AG10803 (cell line): ENCODE data around the gene LAMA3.
A peak's percentile ranks its signal among the peaks of the same experiment; 100 is the strongest.

ENCODE experiments used
- DNase-seq: peaks from one replicate; pipeline ENCODE4 v3.0.0; 2010; ENCODE audit warnings: low read depth
- H3K4me3 ChIP-seq: 2 replicates; pipeline ENCODE4 v1.5.1; 2011; ENCODE audit warnings: mild to moderate bottlenecking, low read length, control low read depth
- TF ChIP-seq, protein P1 (sequence below): conservative IDR thresholded peaks from 2 replicates; pipeline ENCODE4 v1.5.1; 2011; ENCODE audit warnings: mild to moderate bottlenecking, low read length, control low read depth, inconsistent platforms

The LAMA3 gene

DNA sequence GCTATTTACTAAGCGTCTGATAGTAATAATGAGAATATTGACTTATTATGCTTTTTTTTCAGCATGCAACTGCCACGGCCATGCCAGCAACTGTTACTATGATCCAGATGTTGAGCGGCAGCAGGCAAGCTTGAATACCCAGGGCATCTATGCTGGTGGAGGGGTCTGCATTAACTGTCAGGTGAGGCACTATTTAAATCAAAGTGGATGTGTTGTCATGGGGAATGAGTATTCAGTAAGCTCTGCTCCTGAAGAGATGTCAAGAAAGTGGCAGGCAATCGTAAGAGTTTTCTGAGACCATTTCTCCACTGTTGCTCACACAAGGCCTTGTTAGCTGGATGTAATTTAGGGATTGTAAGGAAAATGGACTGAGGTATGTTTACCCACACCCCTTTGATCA is 74.1 kb downstream of the LAMA3 start:
- TF ChIP-seq, protein P1, sequence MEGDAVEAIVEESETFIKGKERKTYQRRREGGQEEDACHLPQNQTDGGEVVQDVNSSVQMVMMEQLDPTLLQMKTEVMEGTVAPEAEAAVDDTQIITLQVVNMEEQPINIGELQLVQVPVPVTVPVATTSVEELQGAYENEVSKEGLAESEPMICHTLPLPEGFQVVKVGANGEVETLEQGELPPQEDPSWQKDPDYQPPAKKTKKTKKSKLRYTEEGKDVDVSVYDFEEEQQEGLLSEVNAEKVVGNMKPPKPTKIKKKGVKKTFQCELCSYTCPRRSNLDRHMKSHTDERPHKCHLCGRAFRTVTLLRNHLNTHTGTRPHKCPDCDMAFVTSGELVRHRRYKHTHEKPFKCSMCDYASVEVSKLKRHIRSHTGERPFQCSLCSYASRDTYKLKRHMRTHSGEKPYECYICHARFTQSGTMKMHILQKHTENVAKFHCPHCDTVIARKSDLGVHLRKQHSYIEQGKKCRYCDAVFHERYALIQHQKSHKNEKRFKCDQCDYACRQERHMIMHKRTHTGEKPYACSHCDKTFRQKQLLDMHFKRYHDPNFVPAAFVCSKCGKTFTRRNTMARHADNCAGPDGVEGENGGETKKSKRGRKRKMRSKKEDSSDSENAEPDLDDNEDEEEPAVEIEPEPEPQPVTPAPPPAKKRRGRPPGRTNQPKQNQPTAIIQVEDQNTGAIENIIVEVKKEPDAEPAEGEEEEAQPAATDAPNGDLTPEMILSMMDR, result no peak
- no peak overlapping the region for H3K4me3 ChIP-seq
- DNase-seq, result no peak

DNA sequence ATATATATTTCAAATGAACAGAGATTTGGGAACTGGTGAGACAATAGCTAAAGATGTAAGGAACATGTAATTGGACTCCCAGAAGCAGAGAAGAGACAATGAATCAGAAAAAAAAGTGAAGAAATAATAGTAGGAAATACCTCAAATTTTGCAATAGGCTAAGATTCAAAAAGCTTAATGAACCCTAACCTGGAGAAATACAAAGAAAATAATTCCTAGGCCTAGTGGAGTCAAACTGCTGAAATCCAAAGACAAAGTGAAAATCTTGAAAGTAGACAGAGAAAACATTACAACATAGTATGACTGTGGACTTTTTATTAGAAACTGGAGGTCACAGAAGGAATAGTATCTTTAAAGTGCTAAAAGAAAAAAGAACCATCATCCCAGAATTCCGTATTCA is 76.7 kb downstream of the LAMA3 start:
- no peak overlapping the region for H3K4me3 ChIP-seq
- TF ChIP-seq, protein P1, result no peak
- DNase-seq, result no peak

DNA sequence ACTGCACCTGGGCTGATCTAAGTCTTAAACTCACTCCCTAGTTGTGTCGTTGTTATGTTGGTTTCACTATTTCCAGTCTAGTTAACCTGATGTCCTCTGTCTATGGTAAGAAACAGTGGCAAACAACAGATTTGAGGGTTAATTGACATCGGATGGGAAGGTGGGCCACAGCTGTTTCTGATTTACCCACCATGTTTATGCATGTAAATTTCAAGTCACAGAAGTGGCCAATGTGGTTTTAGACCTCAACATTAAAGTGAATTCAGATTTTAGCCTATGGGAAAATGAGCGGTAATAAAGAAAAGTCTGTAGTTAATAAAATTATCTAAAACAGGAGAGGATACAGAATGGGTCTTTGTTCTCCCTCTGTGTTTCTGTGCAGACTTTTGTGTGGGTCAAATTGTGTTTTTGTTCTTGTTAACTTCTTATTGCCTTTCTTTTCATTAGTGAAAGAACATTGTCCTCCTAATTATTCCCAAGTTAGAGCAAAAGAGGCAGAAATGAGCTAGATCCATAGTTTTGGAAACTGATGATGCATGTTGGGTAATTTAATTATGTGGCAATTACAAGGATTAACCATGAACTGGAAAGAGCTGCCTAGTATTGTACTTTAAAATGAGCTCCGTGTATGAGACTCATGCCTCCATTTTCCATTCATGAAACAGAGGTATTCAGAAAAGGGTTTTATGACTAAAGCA is 83.2 kb downstream of the LAMA3 start:
- DNase-seq, result no peak
- TF ChIP-seq, protein P1, result no peak
- H3K4me3 ChIP-seq, result no peak overlapping the region

DNA sequence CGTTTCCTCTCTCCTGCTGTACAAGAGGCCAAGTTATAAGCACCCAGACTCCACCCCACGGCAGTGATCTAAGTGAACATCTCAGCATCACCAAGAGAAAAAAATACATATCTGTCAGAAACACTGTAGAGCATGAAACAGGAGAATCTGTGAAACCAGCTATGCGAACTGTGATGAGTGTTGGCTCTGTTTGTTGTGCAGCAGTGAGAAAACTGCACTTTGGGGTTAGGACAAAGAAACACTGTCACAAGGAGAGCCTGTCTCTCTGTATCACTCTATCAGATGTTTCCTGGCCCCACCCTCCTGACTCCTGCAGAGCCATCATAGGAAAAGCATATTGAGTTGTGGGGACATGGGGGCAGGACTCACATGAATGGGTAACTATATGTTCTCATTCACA is 87.1 kb downstream of the LAMA3 start:
- TF ChIP-seq, protein P1, result no peak
- DNase-seq, result no peak
- no peak overlapping the region for H3K4me3 ChIP-seq

DNA sequence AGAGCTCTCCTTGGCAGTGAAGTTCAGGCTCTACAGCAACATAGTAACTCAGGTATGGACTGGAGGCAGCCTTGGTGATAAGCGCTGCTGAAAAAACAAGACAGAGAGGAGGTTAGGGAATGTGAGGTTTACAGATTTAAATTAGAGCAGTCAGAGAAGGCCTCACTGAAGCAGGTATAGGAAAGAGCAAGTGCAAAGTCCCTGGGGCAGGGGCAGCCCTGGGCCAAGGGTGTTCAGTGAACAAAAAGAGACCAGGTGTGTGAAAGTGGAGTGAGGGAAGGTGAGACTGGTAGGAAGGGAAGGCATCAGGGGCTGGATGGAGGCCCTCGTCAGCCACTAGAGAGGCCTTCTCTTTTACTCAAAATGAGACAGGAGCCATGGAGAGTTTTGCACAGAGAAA is 89.6 kb downstream of the LAMA3 start:
- DNase-seq, result no peak
- no peak overlapping the region for H3K4me3 ChIP-seq
- TF ChIP-seq, protein P1, result no peak

DNA sequence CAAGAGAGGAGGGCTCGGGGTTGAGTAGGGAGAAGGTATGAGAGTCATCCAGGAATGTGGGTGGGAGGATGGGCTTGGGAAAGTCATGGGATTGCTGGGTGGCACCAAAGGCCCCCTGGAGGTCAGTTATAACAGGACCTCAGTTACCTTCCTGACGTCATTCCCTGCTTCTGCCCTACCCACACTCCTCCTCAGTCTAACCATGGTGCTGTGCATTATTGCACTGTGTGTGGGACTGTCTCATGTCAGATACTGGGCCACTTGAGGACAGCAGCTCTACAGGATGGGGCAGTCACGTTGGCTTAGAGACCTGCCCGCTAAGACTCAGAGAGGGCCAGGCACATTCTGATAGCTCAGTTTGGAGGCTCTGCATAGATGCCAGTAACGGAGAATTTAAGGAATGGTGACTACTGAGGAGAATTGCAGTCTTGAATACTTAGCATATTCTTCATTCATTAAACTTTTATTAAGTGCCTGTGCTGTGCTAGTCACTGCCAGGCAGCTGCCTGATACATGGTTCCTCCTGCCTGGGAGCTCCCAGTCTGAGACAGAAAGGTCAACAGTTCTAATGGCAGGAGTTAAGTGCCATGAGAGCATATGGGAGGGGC is 90.5 kb downstream of the LAMA3 start:
- DNase-seq, result peak; percentile 69
- H3K4me3 ChIP-seq, result no peak overlapping the region
- TF ChIP-seq, protein P1, result peak; percentile 13; the same call in 1 of the 2 replicates

DNA sequence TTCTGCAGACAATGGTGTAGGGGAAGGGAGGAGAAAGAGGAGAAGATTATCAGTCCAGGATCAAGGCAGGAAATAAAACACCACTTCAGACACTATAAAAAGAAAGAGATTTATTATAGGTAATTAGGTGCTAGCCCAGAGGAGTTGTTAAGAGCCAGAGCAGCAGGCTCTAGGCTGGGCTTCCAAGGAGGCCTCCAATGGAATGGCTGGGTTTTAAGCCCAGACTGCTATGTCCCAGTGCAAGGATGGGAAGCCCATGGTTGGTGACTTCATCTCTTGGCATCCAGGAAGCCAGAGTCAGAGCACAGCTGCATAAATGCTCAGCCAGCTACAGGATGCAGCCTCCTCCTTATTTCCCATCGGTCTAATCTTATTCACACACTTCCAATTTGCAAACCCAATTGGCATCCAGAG is 95.6 kb downstream of the LAMA3 start:
- no peak overlapping the region for H3K4me3 ChIP-seq
- peak; percentile 81 for DNase-seq
- TF ChIP-seq, protein P1, result no peak
